Spleen (tissue), 11 donors: ENCODE results near the gene SPI1. TPM values are rescaled to one million over a fixed set of nuclear protein-coding genes. Genes with fewer than 3 reads are reported as not detected.

Source experiments
- DNase-seq: peaks from one replicate; pipeline ENCODE4 v3.0.0-alpha.2; 2020
- H3K27ac ChIP-seq, 8 donors: fragments of 200-600 bp; sonication (generic) in 7 of 8; 1 replicate in 4 of 8; 2 replicates in 4 of 8; pipeline versions ENCODE4 v1.5.0 to v1.8.0; 2016 to 2021; ENCODE audit warnings: inconsistent platforms in 4 of 8, mild to moderate bottlenecking in 4 of 8, moderate library complexity in 1 of 8
- H3K27me3 ChIP-seq, 7 donors: fragments of 200-600 bp; sonication (generic) in 6 of 7; replicated peaks in 1 of 7; 1 replicate in 4 of 7; 2 replicates in 3 of 7; pipeline versions ENCODE4 v1.5.0 to v1.8.0; 2016 to 2021; ENCODE audit warnings: inconsistent platforms in 3 of 7, mild to moderate bottlenecking in 1 of 7
- H3K36me3 ChIP-seq, 6 donors: fragments of 200-600 bp; sonication (generic) in 5 of 6; 1 replicate in 4 of 6; 2 replicates in 2 of 6; pipeline versions ENCODE4 v1.5.0 to v1.8.0; 2016 to 2021; ENCODE audit warnings: inconsistent platforms in 2 of 6
- H3K4me1 ChIP-seq, 6 donors: fragments of 200-600 bp; sonication (generic) in 5 of 6; 1 replicate in 3 of 6; 2 replicates in 3 of 6; pipeline versions ENCODE4 v1.5.0 to v1.8.0; 2016 to 2021; ENCODE audit warnings: inconsistent platforms in 3 of 6
- H3K4me3 ChIP-seq, 8 donors: fragments of 200-600 bp; sonication (generic) in 7 of 8; 1 replicate in 4 of 8; 2 replicates in 4 of 8; pipeline versions ENCODE4 v1.5.0 to v1.8.0; 2016 to 2021; ENCODE audit warnings: inconsistent platforms in 4 of 8, mild to moderate bottlenecking in 4 of 8, moderate library complexity in 2 of 8
- H3K9me3 ChIP-seq, 8 donors: fragments of 200-600 bp; sonication (generic) in 7 of 8; 1 replicate in 4 of 8; 2 replicates in 4 of 8; pipeline versions ENCODE4 v1.5.0 to v1.8.0; 2016 to 2021; ENCODE audit warnings: inconsistent platforms in 4 of 8
- POLR2A ChIP-seq, 3 donors: fragments of 450-650 bp; IDR thresholded peaks; one replicate each; pipeline ENCODE4 v1.5.1; 2017; ENCODE audit warnings: antibody characterized with exemption in 3 of 3, mild to moderate bottlenecking in 1 of 3
- POLR2AphosphoS5 ChIP-seq, 3 donors: sonication (generic); formaldehyde crosslinking; IDR thresholded peaks; one replicate each; pipeline ENCODE4 v1.5.1; 2017; ENCODE audit warnings: antibody characterized with exemption in 3 of 3
- WGBS, 5 donors: extraction: QIAGEN DNeasy Blood & Tissue Kit in 3 of 5; methylation state at CpG; one replicate each; pipeline versions ENCODE4 v1.1.5 to v1.1.7; 2013 to 2018; 5-methylcytosine and 5-hydroxymethylcytosine counted together
- intact Hi-C: fragments of 100-400 bp; cut with DNase I; formaldehyde crosslinking; loops from one replicate; pipeline ENCODE4 v1.15.0; 2023; ENCODE audit warnings: low total_unique reads
- polyA plus RNA-seq, 3 donors: library from polyadenylated mRNA; stranded (reverse); fragments of 200-250 nt; gene quantifications; one replicate each; pipeline ENCODE4 v1.2.1, GENCODE V29; 2013
- total RNA-seq, 7 donors: library from RNA; depleted of rRNA in 3 of 7; stranded (reverse); fragments of >200 nt in 3 of 7; fragmentation: NEBNext Ultra II Directional in 4 of 7; extraction: Animal tissue kit (Norgen Biotek cat#: 25700) in 4 of 7; gene quantifications; one replicate each; pipeline versions ENCODE4 v1.1.0 to v1.2.1, GENCODE V29; 2016 to 2021
- TF ChIP-seq, protein P1 (sequence below), 11 experiments: fragments of 200-600 bp in 7 of 11; fragments of 450-650 bp in 4 of 11; sonication (generic) in 4 of 11; IDR thresholded peaks in 8 of 11; conservative IDR thresholded peaks in 3 of 11; 1 replicate in 7 of 11; 2 replicates in 4 of 11; pipeline versions ENCODE4 v1.4.0 to v1.8.0; 2016 to 2021; ENCODE audit warnings: antibody characterized with exemption in 11 of 11, inconsistent platforms in 4 of 11, mild to moderate bottlenecking in 1 of 11
- donor health status: healthy with polysubstance abuse.
- donor health status: DM: no; HTN: no; CAD: no; lungs with moderate emphysema.
- donor health status: DM: no; HTN: no; CAD: no.
- donor health status: Bipolar disorder and iron deficiency.
- donor health status: healthy.
- donor health status: DM: no; HTN: no; CAD: no.
- donor health status: DM: yes; HTN: yes; CAD: no.

Gene SPI1
- total and polyA plus RNA-seq, 10 donors: 84.2 to 366 (median 168) TPM

DNA sequence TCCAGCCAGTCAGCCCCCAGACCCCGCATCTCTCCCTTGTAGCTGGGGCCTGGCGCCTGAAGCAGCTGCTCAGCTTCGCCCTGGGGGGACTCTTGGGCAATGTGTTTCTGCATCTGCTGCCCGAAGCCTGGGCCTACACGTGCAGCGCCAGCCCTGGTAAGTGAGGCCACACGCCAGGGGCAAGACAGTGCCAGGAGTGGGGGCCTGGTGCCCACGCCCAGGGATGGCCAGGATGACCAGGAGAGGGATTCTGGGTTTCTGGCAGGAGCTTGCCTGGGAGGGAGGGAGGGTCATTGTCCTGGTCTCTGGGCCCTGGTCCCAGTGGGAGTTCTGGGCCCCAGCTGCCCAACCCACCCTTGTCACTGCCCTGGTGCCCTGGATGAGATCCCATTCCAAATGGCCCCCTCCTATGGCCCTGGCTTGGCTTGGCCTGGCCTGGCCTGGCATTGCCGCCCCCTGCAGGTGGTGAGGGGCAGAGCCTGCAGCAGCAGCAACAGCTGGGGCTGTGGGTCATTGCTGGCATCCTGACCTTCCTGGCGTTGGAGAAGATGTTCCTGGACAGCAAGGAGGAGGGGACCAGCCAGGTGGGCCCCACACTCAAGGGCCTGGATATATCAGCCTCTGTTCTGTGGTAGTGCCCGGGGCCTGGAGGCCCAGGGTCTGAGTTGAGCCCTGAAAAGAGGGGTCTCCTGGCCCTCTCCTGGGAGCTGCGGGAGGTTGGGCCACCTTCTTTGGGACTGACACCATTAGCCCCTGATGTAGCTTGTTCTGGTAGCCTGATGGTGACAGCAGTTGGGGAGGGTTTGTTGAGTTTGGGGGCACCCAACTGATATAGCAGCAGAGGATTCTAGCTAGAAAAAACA, 33.8 kb upstream of the SPI1 start:
- intact Hi-C loops: loop anchor here (2.0 kb wide), 1 partner anchor 39 kb away; no protein-coding TSS in a partner anchor
- DNase-seq: peak; percentile 93

DNA sequence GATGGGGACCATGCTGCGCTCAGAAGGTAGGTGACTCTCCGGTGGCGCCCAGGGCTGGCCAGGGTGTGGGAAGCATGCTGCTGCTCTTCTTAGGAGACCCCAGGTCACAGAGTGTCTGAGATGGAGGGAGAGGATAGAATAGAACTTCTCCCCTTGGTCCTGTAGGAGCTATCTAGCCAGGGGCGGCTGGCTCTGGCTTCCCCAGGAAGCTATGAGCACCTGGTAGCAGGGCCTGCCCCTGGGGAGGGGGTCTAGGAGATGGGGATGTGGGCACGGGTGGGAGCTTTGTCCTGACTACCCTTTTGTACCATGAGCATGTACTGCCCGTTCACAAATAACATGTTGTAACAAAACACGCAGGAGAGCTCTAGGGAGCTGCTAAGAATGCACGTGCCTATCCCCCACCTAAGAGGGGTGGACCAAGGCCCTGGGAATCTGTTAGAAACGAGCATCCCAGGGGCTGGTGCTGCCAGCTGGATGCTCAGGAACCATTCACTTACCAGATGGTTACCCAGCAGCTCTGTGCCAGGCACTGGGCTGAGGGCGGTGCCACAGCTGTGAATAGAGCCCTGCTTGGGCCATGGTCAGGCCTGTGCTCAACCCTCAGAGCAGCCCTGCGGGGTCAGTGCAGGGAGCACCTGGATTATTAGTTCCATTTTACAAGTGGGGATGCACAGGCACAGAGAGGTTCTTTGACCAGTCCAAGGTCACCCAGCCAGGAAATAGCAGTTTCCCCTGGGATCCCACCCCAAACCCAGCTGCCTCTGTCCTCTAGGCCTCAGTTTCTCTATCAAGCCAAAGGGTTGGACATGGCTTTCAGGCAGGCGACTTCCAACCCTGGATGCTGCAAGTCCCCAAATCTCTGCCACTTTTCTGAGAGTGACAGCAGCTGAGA, 32.3 kb upstream of the SPI1 start:
- peak overlapping the region in 3 of 8 donors; percentile 33 to 96 (median 96) for H3K27ac ChIP-seq
- DNase-seq: no peak
- H3K4me3 ChIP-seq: no peak overlapping the region
- 77 to 87% (median 82%) methylated on average over 11 to 12 of the region's 12 CpGs for WGBS, 5 donors
- no peaks in the 10 kb centered on the region for H3K27me3 ChIP-seq
- intact Hi-C loops: no loop called here
- H3K4me1 ChIP-seq: peaks cover 20 to 64% (median 45%) of the 10 kb centered on the region in 6 donors
- no peaks in the 10 kb centered on the region for H3K9me3 ChIP-seq
- TF ChIP-seq POLR2AphosphoS5 (IDR thresholded peaks at IDR 0.05) (no peak), POLR2A (IDR thresholded peaks at IDR 0.05) (no peak)
- TF ChIP-seq, protein P1, sequence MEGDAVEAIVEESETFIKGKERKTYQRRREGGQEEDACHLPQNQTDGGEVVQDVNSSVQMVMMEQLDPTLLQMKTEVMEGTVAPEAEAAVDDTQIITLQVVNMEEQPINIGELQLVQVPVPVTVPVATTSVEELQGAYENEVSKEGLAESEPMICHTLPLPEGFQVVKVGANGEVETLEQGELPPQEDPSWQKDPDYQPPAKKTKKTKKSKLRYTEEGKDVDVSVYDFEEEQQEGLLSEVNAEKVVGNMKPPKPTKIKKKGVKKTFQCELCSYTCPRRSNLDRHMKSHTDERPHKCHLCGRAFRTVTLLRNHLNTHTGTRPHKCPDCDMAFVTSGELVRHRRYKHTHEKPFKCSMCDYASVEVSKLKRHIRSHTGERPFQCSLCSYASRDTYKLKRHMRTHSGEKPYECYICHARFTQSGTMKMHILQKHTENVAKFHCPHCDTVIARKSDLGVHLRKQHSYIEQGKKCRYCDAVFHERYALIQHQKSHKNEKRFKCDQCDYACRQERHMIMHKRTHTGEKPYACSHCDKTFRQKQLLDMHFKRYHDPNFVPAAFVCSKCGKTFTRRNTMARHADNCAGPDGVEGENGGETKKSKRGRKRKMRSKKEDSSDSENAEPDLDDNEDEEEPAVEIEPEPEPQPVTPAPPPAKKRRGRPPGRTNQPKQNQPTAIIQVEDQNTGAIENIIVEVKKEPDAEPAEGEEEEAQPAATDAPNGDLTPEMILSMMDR (IDR thresholded peaks at IDR 0.05 in 8 of 11, conservative IDR thresholded peaks at IDR 0.05 in 3 of 11): no peak
- peaks cover 0 to 55% (median 27%) of the 10 kb centered on the region in 6 donors for H3K36me3 ChIP-seq

More for the DNA sequence above, 33.8 kb upstream of the SPI1 start:
- WGBS, 5 donors: 53 to 79% (median 74%) methylated on average over 5 to 12 of the region's 12 CpGs
- Histone ChIP-seq H3K4me3 (no peak overlapping the region), H3K9me3 (no peaks in the 10 kb centered on the region), H3K27ac (peak overlapping the region in 4 of 8 donors; percentile 5 to 36 (median 17)), H3K36me3 (peaks cover 0 to 70% (median 31%) of the 10 kb centered on the region in 6 donors), H3K4me1 (peaks cover 14 to 61% (median 44%) of the 10 kb centered on the region in 6 donors), H3K27me3 (no peaks in the 10 kb centered on the region)
- TF ChIP-seq, protein P1 (IDR thresholded peaks at IDR 0.05 in 8 of 11, conservative IDR thresholded peaks at IDR 0.05 in 3 of 11): peak; percentile 59 to 94 (median 84)
- TF ChIP-seq POLR2AphosphoS5 (IDR thresholded peaks at IDR 0.05) (peak; percentile 62 to 85 (median 66)), POLR2A (IDR thresholded peaks at IDR 0.05) (no peak)

DNA sequence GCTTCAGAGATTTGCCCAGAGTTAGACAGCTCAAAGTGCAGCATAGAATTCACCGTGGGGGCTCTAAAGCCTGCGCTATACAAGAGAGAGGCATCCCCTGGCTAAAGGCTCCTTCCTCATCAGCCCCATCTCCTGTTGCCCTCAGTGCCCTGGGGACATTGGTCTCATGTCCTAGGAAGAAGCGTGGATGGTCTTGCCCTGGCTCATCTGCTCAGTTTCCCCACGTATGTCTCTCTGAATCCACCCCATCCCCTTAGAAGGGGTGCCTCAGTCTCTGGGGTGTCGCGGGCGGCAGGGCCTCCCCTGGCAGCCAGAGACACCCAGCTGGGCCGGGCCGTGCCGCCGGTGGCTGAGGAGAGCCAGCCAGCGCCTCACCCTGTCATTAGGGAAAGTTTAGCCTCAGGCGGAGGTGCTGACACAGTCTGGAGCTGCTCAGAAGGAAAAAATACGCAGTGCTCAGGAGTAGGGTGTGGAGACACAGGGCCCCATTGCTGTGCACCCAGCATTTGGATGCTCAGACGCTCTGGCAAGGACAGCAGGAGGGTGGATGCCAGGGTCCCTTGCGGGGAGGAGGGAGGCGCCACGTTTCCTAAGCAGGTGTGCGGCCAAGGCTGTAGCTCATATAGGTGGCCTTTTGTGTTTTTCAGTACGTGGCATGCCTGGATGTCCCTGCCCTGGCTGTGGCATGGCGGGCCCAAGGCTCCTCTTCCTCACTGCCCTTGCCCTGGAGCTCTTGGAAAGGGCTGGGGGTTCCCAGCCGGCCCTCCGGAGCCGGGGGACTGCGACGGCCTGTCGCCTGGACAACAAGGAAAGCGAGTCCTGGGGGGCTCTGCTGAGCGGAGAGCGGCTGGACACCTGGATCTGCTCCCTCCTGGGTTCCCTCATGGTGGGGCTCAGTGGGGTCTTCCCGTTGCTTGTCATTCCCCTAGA, 31.4 kb upstream of the SPI1 start:
- H3K4me1 ChIP-seq: peaks cover 20 to 61% (median 44%) of the 10 kb centered on the region in 6 donors
- H3K9me3 ChIP-seq: no peaks in the 10 kb centered on the region
- peaks cover 0 to 46% (median 20%) of the 10 kb centered on the region in 6 donors for H3K36me3 ChIP-seq
- TF ChIP-seq POLR2AphosphoS5 (IDR thresholded peaks at IDR 0.05) (no peak), POLR2A (IDR thresholded peaks at IDR 0.05) (no peak)
- TF ChIP-seq, protein P1 (IDR thresholded peaks at IDR 0.05 in 8 of 11, conservative IDR thresholded peaks at IDR 0.05 in 3 of 11): no peak
- H3K27me3 ChIP-seq: no peaks in the 10 kb centered on the region
- 87 to 92% (median 91%) methylated on average over 4 to 31 of the region's 31 CpGs for WGBS, 5 donors
- H3K4me3 ChIP-seq: peak overlapping the region in 6 of 8 donors; percentile 54 to 84 (median 57)
- DNase-seq: peak; percentile 82
- H3K27ac ChIP-seq: peak overlapping the region; percentile 64 to 96 (median 94)
- intact Hi-C loops: no loop called here
